Choroid plexus epithelial cell (primary cell): ENCODE measurements around the gene MRPL40.

Experiments used
- DNase-seq: peaks from one replicate; pipeline ENCODE4 v3.0.0-alpha.2; 2010; ENCODE audit warnings: low read depth
- H3K4me3 ChIP-seq: 2 replicates; pipeline ENCODE4 v1.5.1; 2011; ENCODE audit warnings: low read depth, mild to moderate bottlenecking, control low read depth, low read length, moderate library complexity
- TF ChIP-seq, protein P1 (sequence below): conservative IDR thresholded peaks from 2 replicates; pipeline ENCODE4 v1.5.1; 2011; ENCODE audit warnings: low read depth, mild to moderate bottlenecking, control low read depth, inconsistent platforms, low read length, moderate library complexity

The MRPL40 gene

DNA sequence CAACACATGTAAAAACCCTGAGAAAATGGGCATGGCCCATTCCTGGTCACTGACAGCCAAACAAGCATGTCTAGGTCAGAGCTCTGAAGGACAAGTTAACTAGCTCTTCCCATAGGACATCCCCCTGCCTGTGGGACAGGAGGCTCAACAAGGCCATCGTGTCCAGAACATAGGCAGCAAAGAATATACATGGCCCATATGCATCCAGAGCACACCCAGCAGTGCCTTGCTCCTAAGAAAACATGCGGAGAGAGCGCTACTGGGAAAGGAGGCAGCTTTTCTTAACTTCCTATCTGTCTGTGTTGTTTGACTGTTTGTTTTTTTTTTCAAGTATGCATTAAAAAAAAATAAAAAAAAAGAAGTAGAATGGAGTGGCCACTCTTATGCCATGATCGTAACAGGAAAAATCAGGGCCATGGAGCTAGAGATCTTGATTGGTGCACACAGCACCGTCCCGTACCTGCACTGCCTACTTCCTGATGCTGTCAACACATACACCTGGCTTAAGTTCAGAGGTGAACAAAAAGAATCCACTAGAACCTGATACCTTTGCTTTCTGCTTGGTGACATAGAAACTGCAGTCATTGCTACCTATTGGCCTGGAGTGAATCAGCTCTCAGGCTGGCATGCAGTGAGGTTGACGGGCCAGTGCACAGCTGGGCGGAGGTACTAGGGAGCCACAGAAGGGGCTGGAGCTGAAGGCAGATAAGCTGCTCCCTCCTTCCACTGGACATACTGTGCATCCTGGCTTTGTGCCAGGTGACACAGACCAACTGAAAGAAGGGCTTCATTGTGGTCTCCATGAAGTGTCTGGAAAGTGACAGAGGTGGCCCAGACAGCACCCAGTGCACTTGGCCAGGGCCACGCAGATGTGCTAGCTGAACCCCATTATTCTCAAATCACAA lies 34.8 kb downstream of the MRPL40 start:
- no peak for DNase-seq
- TF ChIP-seq, protein P1, sequence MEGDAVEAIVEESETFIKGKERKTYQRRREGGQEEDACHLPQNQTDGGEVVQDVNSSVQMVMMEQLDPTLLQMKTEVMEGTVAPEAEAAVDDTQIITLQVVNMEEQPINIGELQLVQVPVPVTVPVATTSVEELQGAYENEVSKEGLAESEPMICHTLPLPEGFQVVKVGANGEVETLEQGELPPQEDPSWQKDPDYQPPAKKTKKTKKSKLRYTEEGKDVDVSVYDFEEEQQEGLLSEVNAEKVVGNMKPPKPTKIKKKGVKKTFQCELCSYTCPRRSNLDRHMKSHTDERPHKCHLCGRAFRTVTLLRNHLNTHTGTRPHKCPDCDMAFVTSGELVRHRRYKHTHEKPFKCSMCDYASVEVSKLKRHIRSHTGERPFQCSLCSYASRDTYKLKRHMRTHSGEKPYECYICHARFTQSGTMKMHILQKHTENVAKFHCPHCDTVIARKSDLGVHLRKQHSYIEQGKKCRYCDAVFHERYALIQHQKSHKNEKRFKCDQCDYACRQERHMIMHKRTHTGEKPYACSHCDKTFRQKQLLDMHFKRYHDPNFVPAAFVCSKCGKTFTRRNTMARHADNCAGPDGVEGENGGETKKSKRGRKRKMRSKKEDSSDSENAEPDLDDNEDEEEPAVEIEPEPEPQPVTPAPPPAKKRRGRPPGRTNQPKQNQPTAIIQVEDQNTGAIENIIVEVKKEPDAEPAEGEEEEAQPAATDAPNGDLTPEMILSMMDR: no peak
- no peak overlapping the region for H3K4me3 ChIP-seq

DNA sequence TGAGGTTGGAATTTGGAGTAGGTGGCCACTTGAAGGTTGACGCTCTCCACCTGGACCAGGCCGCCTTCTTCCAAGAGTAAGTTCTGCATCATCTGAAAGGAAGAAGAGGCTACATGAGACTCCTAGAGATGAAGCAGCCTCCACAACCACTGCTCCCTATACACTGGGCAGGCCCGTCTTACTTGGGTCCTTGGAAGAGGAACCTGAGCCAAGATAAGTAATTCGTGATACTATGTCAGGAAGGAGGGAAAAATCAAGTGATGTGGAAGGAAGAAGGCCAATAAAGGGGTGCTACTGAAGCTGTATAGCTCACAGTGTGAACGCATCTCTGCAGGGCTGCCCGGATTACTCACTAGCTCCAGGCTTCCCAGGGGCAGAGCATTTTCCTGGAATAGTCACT lies 35.6 kb downstream of the MRPL40 start:
- H3K4me3 ChIP-seq: no peak overlapping the region
- no peak for DNase-seq
- TF ChIP-seq, protein P1: no peak

DNA sequence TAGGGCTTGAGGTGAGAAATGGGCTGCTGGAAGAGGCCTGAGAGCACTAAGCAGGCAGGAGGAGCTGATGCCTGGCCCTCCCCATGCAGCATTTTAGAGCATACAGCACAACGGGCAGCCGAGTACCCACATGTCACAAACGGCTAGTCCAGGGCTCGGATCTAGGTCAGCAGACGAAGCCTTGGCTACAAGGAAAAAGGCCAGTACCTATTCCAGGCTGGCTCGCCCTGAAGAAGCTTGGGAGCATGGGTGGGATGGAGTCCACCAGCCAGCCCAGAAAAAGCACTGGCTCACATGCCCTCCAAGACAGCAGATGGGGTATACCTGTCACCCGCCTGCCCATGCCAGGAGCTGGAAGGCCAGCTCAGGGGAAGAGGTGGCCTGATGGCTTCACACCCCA lies 37.1 kb downstream of the MRPL40 start:
- H3K4me3 ChIP-seq: no peak overlapping the region
- TF ChIP-seq, protein P1: no peak

DNA sequence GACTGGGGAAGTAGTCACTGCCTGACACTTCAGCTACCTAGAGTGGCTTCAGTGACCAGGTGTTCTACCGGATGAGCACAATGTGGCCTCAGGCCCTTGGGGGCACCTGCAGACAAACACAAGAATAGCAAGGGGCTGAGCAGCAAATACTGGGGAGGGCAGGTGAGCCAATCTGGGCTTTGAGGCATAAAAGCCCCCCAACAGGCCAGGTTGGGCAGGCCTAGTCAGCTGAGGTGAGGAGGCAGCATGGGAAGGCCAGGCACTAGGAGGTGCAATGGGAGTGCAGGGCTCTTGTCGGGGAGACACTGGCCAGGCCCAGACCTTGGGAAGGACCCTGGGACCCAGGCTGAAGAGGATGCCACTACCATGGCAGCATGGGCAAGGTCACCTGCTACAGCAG lies 37.7 kb downstream of the MRPL40 start:
- TF ChIP-seq, protein P1: no peak
- no peak overlapping the region for H3K4me3 ChIP-seq
- DNase-seq: no peak

More for the DNA sequence above, 37.1 kb downstream of the MRPL40 start:
- DNase-seq: no peak

DNA sequence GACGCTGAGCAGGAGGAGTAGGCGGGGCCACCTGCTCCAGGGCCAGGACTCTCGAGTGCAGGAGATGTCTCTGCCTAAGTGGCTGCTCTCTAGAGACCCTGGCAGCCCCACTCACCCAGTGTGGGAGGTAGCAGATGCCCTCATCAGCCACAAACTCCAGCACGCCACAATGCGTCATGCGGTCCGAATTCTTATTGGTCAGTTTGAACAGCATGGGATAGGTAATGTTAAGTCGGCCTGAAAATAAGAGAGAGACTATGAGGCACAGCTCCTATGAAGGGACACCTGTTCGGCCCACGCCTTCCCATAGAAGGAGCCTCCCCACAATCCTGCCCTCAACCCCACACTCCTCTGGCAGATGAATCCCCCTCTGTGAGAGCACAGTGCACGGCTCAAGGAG lies 39.2 kb downstream of the MRPL40 start:
- TF ChIP-seq, protein P1: no peak
- no peak overlapping the region for H3K4me3 ChIP-seq

DNA sequence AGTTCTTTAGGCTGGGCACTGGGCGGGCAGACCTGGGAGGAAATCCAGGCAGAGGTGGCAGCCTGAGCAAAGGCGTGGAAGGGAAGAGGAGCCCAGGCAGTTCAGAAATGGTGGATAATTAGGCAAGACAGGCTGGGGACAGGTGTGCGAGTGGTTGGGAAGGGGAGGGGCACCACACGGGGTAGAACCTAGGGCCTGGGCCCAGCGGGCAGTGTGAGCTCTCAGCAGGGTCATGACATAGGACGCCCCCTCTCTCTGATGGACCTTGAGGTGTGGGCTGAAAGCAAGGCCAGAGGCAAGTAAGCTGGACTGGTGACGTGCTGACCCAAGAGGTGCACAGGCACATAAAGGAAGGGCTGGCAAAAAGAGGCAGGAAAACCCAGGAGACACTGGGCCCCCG lies 39.9 kb downstream of the MRPL40 start:
- DNase-seq: no peak

More for the DNA sequence above, 39.2 kb downstream of the MRPL40 start:
- DNase-seq: no peak

More for the DNA sequence above, 39.9 kb downstream of the MRPL40 start:
- H3K4me3 ChIP-seq: no peak overlapping the region
- TF ChIP-seq, protein P1: no peak
